ENCODE data around the gene NLRC5.

Gene NLRC5

DNA sequence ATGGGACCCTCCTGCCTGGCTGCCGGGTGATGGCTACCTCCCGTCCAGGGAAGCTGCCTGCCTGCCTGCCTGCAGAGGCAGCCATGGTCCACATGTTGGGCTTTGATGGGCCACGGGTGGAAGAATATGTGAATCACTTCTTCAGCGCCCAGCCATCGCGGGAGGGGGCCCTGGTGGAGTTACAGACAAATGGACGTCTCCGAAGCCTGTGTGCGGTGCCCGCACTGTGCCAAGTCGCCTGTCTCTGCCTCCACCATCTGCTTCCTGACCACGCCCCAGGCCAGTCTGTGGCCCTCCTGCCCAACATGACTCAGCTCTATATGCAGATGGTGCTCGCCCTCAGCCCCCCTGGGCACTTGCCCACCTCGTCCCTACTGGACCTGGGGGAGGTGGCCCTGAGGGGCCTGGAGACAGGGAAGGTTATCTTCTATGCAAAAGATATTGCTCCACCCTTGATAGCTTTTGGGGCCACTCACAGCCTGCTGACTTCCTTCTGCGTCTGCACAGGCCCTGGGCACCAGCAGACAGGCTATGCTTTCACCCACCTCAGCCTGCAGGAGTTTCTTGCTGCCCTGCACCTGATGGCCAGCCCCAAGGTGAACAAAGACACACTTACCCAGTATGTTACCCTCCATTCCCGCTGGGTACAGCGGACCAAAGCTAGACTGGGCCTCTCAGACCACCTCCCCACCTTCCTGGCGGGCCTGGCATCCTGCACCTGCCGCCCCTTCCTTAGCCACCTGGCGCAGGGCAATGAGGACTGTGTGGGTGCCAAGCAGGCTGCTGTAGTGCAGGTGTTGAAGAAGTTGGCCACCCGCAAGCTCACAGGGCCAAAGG is 36.8 kb downstream of the NLRC5 start:
- no peak for DNase-seq

DNA sequence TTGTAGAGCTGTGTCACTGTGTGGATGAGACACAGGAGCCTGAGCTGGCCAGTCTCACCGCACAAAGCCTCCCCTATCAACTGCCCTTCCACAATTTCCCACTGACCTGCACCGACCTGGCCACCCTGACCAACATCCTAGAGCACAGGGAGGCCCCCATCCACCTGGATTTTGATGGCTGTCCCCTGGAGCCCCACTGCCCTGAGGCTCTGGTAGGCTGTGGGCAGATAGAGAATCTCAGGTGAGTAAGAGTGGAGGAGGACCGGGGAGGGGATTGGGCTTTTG is 37.4 kb downstream of the NLRC5 start:
- DNase-seq = no peak

DNA sequence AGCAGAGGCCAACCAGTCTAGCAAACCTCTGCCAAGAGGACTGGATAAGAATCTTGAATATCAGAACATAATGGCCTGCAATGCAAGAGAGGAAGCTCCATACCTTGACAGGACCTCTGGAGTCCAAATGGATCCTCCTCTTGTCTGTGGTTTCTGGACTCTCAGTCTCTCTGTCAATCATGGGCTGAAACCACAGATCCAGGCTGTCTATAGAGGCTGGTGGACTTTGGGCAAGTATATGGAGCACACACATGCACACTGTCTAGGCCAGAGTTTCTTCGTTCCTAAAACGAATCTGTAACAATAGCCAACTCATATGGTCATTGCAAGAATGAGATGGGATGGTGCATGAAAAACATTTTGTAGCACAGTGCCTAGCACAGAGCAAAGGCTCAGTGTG is 37.7 kb downstream of the NLRC5 start:
- no peak for DNase-seq

DNA sequence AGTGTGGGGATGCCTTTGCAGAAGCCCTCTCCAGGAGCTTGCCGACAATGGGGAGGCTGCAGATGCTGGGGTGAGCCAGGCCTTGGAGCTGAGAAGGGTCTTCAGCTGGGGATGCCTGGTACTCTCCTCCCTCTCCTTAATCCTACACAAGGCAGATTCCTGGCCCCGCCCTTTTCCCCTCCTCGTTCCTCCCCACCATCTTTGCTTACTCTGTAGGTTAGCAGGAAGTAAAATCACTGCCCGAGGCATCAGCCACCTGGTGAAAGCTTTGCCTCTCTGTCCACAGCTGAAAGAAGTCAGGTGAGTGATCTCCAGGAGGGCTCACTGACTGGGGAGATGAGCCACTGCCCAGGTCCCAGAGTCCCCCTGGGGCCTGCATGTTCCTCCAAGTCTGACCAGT is 38.7 kb downstream of the NLRC5 start:
- no peak for DNase-seq

DNA sequence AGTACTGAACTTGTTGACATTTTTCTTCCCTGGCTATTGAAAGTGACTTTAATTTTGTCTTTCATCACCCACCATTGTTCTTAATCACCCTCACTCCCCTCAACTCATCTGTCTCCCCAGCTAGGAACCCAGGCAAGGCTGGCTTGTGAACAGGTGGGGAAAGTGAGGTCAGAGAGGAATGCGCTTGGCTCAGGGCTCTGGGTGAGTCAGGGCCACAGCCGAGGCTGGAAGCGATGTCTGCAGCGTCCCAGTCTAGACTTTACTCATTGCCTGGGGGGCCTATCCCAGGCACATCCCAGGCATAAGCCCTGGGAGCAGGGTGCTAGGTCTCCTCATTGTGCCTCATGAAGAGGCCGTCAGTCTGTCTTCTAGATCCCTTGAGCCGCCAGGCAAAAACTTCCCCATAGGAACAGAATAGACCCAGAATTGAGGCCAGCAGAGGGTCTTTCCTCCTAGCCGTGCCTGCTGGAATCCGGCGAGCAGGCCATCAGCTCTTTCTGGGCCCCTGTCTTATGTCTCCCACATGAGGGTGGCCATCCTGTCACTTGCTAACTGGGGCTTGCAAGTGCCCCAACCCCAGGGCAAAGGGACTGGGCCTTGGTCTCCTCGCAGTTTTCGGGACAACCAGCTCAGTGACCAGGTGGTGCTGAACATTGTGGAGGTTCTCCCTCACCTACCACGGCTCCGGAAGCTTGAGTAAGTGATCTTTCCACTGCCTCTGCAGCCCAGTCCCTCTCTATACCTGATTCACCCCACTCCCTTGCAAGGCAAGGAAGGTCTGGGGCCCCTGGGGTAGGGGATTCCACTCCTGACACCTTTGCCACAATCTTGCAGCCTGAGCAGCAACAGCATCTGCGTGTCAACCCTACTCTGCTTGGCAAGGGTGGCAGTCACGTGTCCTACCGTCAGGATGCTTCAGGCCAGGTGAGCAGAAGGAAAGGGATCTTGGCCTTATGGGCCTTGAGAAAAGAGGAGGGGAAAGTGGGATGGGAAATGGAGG is 40.1 kb downstream of the NLRC5 start:
- DNase-seq = no peak

DNA sequence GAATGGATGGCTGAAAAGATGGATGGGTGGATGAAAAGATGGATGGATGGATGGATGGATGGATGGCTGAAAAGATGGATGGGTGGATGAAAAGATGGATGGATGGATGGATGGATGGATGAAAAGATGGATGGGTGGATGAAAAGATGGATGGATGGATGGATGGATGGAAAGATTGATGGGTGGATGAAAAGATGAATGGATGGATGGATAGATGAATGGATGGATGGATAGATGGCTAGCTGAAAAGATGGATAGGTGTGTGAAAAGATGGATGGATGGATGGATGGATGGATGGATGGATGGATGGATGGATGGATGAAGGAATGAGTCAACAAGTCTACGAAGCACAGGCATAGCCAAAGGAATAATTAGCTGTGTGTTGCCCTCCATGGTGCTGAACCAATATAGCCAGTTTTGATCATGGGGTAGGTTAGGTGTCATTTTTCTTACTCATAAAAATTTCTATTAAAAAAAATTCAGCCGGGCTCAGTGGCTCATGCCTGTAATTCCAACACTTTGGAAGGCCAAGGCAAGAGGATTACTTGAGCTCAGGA is 41.1 kb downstream of the NLRC5 start:
- DNase-seq = no peak

DNA sequence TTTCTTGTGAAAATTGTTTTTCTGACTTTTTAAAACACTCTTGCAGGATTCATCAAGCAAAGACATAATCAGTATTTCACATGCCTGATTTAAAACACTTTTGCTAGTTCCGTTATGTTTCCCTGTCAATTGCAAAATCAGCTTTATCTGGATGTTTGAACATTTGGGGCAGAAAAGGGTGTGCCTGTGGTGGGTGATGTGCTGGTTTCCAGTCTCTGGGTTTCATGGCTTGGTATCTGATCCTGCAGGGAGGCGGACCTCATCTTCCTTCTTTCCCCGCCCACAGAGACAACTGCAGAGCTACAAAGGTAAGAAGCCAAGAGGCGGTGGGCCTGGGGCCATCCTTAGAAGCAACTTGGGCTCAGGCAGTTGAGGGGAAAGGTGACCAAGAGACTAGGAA is 41.8 kb downstream of the NLRC5 start:
- no peak for DNase-seq

DNA sequence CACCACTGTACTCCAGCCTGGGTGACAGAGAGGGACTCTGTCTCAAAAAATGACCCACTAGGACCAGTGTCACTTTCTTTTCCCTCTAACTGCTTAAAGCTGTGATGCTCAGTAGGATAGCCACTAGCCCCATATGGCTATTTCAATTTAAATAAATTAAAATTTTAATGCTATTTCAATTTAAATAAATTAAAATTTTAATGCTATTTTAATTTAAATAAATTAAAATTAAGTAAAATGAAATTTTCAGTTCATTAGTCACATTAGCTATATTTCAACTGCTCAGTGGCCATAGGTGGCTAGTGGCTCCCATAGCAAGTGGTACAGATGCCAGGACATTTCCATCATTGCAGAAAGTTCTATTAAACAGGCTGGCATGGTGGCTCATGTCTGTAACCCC is 43.0 kb downstream of the NLRC5 start:
- DNase-seq = no peak

DNA sequence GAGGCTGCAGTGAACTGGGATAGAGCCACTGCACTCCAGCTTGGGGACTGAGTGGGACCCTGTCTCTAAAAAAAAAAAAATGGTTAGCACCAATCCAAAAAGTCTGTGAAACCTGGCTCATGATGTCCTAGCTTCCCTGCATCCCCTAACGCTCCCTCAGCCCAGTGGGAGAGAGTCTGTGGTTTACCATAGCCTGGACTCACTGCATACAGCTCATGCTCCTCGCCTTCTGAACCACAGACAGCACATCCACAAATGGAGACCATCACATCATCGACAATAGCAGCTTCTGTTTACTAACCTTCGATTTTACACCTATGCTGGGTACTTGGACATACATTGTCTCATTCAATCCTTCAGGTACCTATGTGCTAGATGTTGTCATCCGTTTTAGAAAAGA is 43.6 kb downstream of the NLRC5 start:
- no peak for DNase-seq

DNA sequence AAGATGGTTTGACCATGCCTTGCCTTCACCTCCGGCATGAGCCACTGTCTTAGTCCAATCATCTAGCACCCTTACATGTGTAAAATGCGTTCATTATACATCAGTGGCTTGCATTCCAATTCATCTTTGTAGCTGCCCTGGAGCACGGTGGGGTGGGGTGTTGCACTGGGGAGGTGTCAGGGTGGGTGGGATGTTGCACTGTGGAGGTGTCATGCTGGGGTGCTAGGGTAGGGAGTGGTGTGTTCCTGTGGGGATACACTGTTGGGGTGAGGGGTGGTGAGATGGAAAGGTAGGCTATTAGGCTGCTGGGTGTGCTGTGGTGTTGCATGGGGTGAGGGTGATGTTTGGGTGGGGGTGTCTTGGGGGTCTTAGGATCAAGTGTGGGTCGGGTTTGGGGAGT is 47.0 kb downstream of the NLRC5 start:
- no peak for DNase-seq

DNA sequence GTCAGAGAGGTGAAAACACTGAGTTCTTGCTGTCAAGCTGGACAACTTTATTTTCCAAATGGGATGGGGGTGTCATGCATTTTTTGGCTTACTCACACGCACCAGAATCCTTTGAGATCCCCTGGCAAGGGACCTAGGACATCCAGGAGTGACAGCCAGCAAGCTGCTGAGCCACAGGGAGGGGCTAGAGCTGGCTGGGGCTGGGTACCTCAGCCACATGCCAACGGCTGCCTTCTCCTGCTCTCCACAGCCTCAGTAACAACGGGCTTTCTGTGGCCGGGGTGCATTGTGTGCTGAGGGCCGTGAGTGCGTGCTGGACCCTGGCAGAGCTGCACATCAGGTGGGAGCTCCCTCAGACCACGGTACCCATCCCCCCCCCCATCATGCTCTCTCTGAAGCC is 47.6 kb downstream of the NLRC5 start:
- DNase-seq = no peak

DNA sequence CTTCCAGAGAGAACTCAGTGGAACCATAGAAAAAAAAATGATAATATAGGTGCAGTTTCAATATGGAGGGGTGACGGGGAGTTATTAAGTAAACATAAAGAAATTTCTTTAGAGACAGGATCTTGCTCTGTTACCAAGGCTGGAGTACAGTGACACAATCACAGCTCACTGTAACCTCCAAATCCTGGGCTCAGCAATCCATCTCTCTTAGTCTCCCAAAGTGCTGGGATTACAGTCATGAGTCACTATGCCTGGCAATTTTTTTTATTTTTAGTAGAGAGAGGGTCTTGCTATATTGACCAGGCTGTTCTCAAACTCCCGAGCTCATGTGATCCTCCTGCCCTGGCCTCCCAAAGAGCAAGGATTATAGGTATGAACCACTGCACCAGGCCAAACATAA is 48.8 kb downstream of the NLRC5 start:
- DNase-seq = no peak

DNA sequence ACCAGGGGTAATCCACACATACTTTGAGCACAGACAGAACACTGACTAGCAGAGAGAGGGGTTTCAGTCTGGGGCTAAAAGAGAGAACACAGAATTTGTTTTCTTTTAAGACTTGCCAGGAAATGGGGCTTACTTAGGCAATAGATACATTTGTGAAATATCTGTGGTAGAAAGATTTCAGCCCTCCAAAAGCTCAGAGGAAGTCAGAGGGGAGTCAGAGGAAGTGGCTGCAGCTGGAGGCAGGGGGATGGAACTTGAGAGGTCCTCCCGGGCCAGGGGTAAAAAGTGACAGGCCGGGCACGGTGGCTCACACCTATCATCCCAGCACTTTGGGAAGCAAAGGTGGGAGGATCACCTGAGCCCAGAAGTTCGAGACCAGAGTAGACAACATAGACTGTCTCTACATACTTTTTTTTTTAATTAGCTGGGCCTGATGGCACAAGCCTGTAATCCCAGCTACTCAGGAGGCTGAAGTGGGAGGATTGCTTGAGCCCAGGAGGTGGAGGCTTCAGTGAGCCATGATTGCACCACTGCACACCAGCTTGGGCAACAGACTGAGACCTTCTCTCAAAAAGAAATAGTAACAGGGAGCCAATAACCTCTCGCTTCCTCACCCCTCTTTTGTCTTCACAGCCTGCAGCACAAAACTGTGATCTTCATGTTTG is 49.9 kb downstream of the NLRC5 start:
- DNase-seq = no peak

DNA sequence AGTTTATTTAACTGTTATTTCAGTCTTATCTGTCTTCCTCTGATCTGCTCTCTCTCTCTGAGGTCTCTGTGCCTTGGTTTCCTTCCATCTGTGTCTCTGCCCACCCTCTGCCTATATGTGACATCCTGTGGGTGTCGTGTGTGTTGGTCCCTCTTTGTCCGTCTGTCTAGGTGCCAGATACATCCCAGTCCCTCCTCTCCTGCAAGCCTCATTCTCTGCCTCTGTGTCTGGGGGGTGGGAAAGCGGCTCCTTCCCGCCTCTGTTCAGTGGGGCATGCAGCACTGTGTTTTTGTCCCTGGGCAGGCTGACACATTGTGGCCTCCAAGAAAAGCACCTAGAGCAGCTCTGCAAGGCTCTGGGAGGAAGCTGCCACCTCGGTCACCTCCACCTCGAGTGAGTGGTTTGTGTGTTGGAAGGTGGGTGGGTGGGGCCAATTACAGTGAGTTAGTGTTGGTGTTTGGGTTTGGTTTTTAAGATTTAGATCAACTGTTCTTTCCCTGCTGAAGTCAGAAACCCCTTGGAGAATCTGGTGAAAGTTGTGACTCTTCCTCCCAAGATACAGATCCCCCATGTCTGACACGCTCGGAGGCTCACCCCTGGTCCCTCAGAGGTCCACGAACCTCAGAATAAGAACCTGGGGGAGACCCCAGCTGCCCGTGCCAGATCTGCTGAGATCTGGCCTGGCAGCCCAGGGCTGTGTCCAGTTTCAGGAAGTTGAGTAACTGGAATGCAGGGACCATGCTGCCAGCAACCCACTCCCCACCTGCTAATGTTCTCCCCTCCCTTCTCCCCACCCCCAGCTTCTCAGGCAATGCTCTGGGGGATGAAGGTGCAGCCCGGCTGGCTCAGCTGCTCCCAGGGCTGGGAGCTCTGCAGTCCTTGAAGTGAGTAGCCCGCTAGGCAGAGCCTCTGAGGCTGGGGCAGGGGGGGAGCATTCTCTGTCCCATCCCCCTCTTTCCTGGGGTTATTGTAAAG is 52.1 kb downstream of the NLRC5 start:
- peak; percentile 80 for DNase-seq

DNA sequence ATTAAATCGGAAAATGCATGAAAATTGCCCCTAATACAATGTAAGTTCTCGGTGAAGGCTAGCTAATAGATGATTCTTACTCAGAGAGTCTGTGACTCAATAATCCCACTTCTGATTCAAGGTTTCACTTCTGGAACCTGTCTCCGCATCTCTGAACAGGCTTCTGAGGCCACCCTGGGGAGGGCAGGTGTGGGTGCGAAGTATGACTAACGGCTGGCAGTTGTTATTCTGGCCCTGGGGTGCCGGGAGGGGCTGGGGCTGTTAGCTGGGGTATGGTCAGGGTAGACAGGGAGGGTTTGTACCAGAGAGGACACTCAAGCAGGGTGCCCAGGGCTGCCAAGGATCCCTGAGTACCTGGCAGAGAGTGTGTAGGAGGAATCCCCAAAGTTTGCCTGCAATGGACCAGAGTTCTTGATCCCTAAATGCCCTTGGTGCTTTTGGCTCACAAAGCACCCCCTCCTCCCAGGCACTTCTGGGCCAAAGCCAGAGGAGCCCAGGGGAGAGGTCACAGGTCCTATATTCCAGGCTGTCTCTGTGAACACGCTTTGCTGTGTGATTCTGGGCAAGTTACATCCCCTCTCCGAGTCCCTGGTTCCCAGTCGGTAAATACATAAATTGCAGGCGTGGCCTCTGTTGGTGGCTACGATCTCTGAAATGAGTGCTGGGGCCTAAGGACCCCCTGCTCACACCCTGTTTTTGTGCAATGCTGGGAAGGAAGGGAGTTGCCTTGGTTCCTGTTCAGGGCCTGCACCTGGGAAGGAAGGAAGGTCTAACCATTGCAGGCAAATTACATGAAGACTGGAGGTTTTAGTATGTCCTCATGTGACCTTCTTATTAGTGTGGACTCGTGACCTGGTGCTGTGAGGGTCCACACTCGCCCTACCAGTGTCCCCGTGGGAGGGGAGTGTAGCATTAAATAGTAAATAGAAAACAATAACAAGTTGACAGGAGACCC is 53.1 kb downstream of the NLRC5 start:
- DNase-seq = peak; percentile 62

DNA sequence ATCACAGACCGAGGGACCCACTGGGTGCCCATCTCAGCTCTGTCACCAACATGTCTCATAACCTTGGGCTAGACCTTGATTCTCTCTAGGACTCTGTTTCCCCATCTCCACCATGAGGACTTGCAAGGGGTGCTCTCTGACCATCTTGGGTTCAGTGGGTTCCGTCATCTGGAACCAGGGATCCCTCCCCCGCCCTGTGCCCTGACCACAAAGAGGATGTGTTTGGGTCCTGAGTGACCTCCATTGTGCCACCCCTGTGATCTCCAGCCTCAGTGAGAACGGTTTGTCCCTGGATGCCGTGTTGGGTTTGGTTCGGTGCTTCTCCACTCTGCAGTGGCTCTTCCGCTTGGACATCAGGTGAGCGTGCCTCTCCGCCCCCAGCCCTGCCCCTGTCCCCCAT is 53.9 kb downstream of the NLRC5 start:
- no peak for DNase-seq

DNA sequence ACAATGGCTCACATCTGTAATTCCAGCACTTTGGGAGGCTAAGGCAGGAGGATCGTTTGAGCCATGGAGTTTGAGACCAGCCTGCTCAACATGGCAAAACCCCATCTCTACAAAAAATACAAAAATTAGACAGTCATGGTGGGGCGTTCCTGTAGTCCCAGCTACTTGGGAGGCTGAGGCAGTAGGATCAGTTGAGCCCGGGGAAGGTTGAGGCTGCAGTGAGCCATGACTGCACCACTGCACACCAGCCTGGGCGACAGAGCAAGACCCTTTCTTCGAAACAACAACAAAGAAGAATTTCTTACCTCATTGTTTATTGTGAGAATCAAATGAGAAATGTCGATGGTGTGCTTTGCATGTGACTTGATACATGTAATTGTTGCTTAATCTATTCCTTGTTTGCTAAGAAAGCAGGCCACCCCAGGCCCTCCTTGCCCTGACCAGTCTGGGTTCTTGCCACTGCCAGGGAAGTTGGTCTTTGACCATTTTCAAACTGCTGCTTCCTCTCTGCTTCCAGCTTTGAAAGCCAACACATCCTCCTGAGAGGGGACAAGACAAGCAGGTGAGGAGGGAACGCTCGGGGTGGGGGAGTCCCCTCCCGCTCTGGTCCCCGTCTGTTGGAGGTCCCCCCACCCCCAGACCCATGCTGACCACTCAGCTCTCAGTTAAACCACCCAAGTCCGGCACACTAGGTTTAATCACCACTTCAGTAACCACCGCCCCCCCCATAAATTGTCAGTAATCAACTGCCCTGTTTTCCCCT is 55.8 kb downstream of the NLRC5 start:
- no peak for DNase-seq

DNA sequence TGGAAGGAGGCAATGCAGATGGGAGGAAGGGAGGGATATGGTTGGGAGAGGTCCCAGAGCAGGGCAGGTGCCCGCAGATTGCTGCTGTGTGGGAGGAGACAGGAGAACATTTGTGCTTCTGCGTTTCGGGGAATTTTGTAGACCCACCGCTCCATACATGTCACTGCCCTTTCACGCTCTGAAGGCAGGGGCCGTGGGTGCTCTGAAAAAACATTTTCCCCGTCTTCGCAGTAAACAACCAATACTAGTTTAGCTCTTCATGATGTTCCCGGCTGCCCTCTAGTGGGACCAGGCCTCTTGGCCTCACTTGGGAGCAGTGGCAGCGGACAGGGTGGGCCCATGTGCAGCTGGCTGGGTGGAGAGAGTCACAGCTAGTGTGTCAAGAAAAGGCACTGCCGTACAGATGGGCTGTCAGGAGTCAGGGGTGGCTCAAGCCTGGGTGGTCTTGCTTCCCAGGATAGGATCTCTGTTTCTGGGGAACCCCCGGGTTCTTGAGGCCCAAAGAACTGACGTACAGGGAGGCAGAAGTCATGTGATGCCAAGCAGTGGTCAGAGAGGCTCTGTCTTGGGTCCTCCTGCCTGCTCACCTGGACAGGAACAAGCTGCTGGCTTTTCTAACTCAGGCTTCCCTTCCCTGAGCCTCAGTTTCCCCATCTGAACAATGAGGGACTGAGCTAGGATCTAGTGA is 56.5 kb downstream of the NLRC5 start:
- DNase-seq = peak; percentile 60

DNA sequence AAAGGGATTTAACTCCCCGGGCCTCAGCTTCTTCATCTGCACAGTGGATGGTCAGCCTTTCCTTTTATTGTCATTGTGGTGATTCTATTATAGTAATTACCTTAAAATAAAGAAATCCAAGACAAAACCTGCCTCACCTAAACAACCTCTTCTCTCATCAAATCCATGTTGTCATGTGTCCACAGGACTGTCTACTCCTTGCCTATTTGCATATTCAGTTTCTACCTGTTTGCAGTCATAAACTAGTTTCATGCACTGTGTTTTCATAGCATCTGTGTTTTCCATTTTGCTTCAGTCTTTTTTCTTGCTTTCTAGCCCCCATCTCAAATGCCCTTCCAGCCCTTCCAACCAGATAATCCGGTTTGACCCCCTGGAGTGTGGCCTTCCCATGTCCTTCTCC is 58.7 kb downstream of the NLRC5 start:
- no peak for DNase-seq

Data from CD4-positive, alpha-beta T cell treated with Interleukin-15 for 1 hour (primary cell).